Prostate gland (tissue), 2 donors: Measurements from ENCODE around the gene SMAGP. TPM values are rescaled to one million over a fixed set of nuclear protein-coding genes. Genes with fewer than 3 reads are reported as not detected.
A peak's percentile ranks its signal among the peaks of the same experiment; 100 is the strongest.
"Not testable (repeated sequence)": the region's sequence is repeated elsewhere in the genome, so short reads cannot be mapped to it uniquely, and the experiment has no call there.

Source experiments
- DNase-seq: peaks from one replicate; pipeline ENCODE4 v3.0.0-alpha.2; 2019; ENCODE audit warnings: low spot score
- H3K27ac ChIP-seq, 2 donors: fragments of 200-600 bp; sonication (generic); 2 replicates each; pipeline ENCODE4 v1.5.1; 2017 to 2019
- H3K27me3 ChIP-seq: fragments of 200-600 bp; sonication (generic); replicated peaks from 2 replicates; pipeline ENCODE4 v1.5.1; 2019; ENCODE audit not compliant: insufficient read depth
- H3K36me3 ChIP-seq, 2 donors: fragments of 200-600 bp; sonication (generic); 1 replicate in 1 of 2; 2 replicates in 1 of 2; pipeline versions ENCODE4 v1.5.1 to v1.8.1; 2017 to 2019
- H3K4me1 ChIP-seq: fragments of 200-600 bp; sonication (generic); replicated peaks from 2 replicates; pipeline ENCODE4 v1.5.1; 2019
- H3K4me3 ChIP-seq, 2 donors: fragments of 200-600 bp; sonication (generic); 2 replicates each; pipeline ENCODE4 v1.5.1; 2017 to 2019
- H3K9me3 ChIP-seq: fragments of 200-600 bp; sonication (generic); 2 replicates; pipeline ENCODE4 v1.5.1; 2017
- CTCF ChIP-seq, 4 experiments: fragments of 200-600 bp in 2 of 4; fragments of 450-650 bp in 2 of 4; sonication (generic) in 2 of 4; IDR thresholded peaks; 1 replicate in 3 of 4; 2 replicates in 1 of 4; pipeline ENCODE4 v1.5.1; 2016 to 2019; ENCODE audit warnings: antibody characterized with exemption in 4 of 4, mild to moderate bottlenecking in 2 of 4, moderate library complexity in 2 of 4
- POLR2A ChIP-seq: fragments of 450-650 bp; IDR thresholded peaks from one replicate; pipeline ENCODE4 v1.6.1; 2016; ENCODE audit warnings: antibody characterized with exemption, mild to moderate bottlenecking
- POLR2AphosphoS5 ChIP-seq: sonication (generic); formaldehyde crosslinking; IDR thresholded peaks from one replicate; pipeline ENCODE4 v1.6.1; 2017; ENCODE audit warnings: antibody characterized with exemption
- WGBS: methylation state at CpG from one replicate; pipeline ENCODE4 v1.1.5; 2018; 5-methylcytosine and 5-hydroxymethylcytosine counted together
- intact Hi-C: fragments of 100-400 bp; cut with DNase I; formaldehyde crosslinking; loops from one replicate; pipeline ENCODE4 v1.14.2; 2022
- total RNA-seq, 2 donors: library from RNA; depleted of rRNA; stranded (reverse); fragments of >200 nt; gene quantifications; one replicate each; pipeline ENCODE4 v1.1.0, GENCODE V29; 2016

The SMAGP gene
- total RNA-seq, 2 donors from 2014 or later, result 10.7 to 15.4 TPM

- TF ChIP-seq CTCF (IDR thresholded peaks at IDR 0.05) (no peak), POLR2A (no peak), POLR2AphosphoS5 (no peak)
- no peak for DNase-seq
- Histone ChIP-seq H3K4me3 (no peak overlapping the region), H3K27me3 (no peaks in the 10 kb centered on the region), H3K27ac (no peak overlapping the region), H3K4me1 (no peaks in the 10 kb centered on the region), H3K9me3 (no peaks in the 10 kb centered on the region), H3K36me3 (no peaks in the 10 kb centered on the region)
- intact Hi-C loops, result no loop called here
- 84% methylated on average over 1 of the region's 1 CpG for WGBS
Measured at GRCh38 chr12:51285843-51286242, 15.6 kb upstream of the SMAGP start.

GRCh38 chr12:51281202-51281924, 11.1 kb upstream of the SMAGP start:
- intact Hi-C loops, result no loop called here
- DNase-seq, result no peak
- 92% methylated on average over 4 of the region's 4 CpGs for WGBS
- Histone ChIP-seq H3K9me3 (no peaks in the 10 kb centered on the region), H3K4me3 (no peak overlapping the region), H3K36me3 (no peaks in the 10 kb centered on the region), H3K27me3 (no peaks in the 10 kb centered on the region), H3K4me1 (no peaks in the 10 kb centered on the region), H3K27ac (no peak overlapping the region)
- TF ChIP-seq CTCF (IDR thresholded peaks at IDR 0.05), result no peak
- TF ChIP-seq POLR2AphosphoS5, result no peak
- no peak for TF ChIP-seq POLR2A

DNA sequence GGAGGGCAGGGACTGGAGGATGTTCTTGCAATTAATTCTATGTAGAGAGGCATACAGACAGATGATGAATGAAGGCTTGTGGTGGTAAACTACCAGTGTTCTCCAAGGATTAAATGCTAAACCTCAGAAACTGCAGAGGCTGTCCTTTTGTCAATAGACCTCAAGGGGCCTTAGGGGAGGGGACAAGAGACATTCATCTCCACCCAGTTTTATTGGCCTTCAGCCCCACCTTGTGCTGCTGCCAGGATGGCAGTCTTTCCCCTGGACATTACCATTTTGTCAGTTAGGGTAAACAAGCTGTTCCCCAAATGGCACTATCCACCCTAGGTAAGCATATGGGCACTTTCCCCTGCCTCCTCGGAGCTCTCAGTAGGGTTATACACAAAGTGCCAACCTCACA, 4.9 kb upstream of the SMAGP start:
- intact Hi-C loops, result no loop called here
- H3K4me1 ChIP-seq, result no peaks in the 10 kb centered on the region
- no peak for DNase-seq
- WGBS, result 44% methylated on average over 1 of the region's 1 CpG
- no peak overlapping the region for H3K4me3 ChIP-seq
- H3K36me3 ChIP-seq, result no peaks in the 10 kb centered on the region
- no peak overlapping the region for H3K27ac ChIP-seq
- no peak for TF ChIP-seq POLR2AphosphoS5
- no peak for TF ChIP-seq CTCF (IDR thresholded peaks at IDR 0.05)
- no peak for TF ChIP-seq POLR2A
- no peaks in the 10 kb centered on the region for H3K9me3 ChIP-seq
- H3K27me3 ChIP-seq, result no peaks in the 10 kb centered on the region

GRCh38 chr12:51272810-51273209, 2.6 kb upstream of the SMAGP start:
- H3K36me3 ChIP-seq, result not testable (repeated sequence)
- 91% methylated on average over 7 of the region's 7 CpGs for WGBS

DNA sequence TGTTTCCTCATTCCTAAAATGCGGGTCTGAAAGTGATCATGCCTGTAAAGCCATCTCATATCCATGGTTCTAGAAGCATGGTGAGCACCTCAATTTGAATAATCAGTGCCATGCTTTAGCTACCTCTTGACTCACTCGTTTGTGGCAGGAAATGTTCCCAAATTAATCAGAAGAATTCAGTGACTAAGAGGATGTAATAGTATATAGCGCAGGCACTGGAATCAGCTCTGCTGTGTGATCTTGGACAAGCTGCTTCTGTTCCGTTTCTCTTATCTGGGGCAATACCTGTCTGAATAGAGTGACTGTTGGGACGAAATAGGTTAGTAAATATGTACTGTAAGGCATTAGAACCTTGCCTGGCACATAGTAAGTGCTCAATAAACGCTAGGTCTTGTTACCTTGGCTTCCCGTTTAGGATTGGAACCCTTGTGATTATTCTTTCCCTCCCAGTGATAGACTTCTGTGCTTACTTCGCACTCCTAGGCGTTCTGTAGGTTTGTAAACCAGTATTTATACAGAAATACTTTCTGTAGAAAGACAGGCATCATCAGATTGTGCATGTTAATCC, 820 bp upstream of the SMAGP start:
- H3K36me3 ChIP-seq, result no peaks in the 10 kb centered on the region
- no peaks in the 10 kb centered on the region for H3K9me3 ChIP-seq
- no peak for DNase-seq
- intact Hi-C loops, result no loop called here
- peak; percentile 28 for TF ChIP-seq POLR2A
- TF ChIP-seq CTCF (IDR thresholded peaks at IDR 0.05), result no peak
- H3K4me3 ChIP-seq, result peak overlapping the region; percentile 58 to 69
- peak overlapping the region; percentile 64 to 71 for H3K27ac ChIP-seq
- no peaks in the 10 kb centered on the region for H3K4me1 ChIP-seq
- 58% methylated on average over 9 of the region's 9 CpGs for WGBS
- H3K27me3 ChIP-seq, result no peaks in the 10 kb centered on the region

More at GRCh38 chr12:51272810-51273209, 2.6 kb upstream of the SMAGP start:
- H3K4me3 ChIP-seq, DNase-seq, intact Hi-C loops, H3K27me3 ChIP-seq, H3K9me3 ChIP-seq, H3K4me1 ChIP-seq, H3K27ac ChIP-seq: not testable (repeated sequence)
